Measurements from ENCODE around the gene SETD1B. TPM values are rescaled to one million over a fixed set of nuclear protein-coding genes. Genes with fewer than 3 reads are reported as not detected.
"Not testable (repeated sequence)": the region's sequence is repeated elsewhere in the genome, so short reads cannot be mapped to it uniquely, and the experiment has no call there.

SETD1B gene
- total RNA-seq, 2 donors from 2014 or later = 24.6 to 27.5 TPM

GRCh38 chr12:121861636-121862254 lies 57.9 kb downstream of the SETD1B start:
- DNase-seq (no peak), ATAC-seq (no peak)
- intact Hi-C loops (cut with DNase I, micrococcal nuclease) = no loop called here

GRCh38 chr12:121866331-121866730 lies 62.5 kb downstream of the SETD1B start:
- intact Hi-C loops (cut with DNase I, micrococcal nuclease) = no loop called here
- no peak for ATAC-seq

DNA sequence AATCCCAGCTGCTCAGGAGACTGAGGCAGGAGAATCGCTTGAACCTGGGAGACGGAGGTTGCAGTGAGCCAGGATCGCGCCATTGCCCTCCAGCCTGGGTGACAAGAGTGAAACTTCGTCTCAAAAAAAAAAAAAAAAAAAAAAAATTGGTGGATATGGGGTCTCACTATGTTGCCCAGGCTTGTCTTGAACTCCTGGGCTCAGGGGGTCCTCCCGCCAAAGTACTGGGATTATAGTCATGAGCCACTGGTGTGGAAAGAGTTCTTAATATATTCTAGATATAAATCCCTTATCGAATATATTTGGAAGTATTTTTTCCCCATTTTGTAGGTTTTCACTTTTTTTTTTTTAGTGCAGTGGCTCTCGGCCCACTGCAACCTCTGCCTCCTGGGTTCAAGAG lies 65.4 kb downstream of the SETD1B start:
- DNase-seq; intact Hi-C loops (cut with DNase I, micrococcal nuclease); ATAC-seq: not testable (repeated sequence)

More at GRCh38 chr12:121866331-121866730, 62.5 kb downstream of the SETD1B start:
- DNase-seq = no peak

DNA sequence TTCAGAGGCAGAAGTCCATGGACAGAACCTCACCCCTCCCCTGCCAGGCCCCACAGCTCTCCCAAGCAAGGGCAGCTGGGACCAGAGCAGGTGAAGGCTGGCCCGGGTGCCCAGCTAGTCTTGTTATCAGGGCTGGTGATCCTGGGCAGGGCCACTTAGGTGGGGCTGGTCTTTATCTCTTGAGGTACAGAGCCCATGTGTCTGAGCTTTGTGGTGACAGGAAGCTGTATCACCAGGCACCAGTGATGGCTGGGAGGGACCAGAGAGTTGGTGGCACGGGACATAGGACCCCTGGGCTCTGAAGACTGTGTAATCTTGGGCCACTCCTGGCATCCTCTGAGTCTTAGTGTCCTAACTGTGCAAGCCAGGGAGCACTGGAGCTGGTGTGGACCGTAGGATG lies 67.7 kb downstream of the SETD1B start:
- DNase-seq = no peak
- intact Hi-C loops (cut with DNase I, micrococcal nuclease) = no loop called here
- no peak for ATAC-seq

DNA sequence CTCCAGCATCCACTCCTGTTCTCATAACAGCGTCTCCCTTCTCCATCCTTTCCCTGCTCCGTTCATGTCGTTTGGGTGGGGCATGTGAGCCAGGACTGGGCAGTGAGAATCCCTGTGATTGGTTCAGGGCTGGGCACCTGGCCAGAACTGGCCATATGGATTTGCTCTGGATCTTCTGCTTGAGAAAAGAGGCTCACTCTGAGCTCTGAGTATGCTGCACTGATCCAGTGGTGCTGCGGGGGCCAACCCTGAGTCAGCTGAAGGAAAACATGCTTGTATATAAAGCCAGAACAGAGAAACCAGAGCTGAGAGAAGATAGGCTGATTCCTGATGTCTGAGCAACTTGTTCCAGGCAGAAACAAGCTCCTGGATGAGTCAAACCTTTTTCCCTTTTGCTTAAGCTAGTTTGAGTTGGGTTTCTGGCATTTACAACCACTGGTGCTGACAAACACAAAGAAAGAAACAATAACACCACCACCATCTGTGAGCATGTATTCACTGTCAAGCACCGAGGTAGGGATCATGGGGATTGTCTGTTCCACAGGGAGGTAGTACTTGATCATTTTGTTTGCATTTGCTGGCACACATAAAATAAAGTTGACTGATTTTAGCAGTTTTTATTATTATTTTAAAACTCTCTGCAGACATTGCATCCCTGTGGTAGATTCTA lies 68.9 kb downstream of the SETD1B start:
- intact Hi-C loops (cut with DNase I, micrococcal nuclease) = no loop called here
- DNase-seq (peak; percentile 65 to 67), ATAC-seq (peak; percentile 74)

GRCh38 chr12:121873216-121873569 lies 69.4 kb downstream of the SETD1B start:
- intact Hi-C loops (cut with DNase I, micrococcal nuclease) = no loop called here
- no peak for ATAC-seq
- DNase-seq = no peak

DNA sequence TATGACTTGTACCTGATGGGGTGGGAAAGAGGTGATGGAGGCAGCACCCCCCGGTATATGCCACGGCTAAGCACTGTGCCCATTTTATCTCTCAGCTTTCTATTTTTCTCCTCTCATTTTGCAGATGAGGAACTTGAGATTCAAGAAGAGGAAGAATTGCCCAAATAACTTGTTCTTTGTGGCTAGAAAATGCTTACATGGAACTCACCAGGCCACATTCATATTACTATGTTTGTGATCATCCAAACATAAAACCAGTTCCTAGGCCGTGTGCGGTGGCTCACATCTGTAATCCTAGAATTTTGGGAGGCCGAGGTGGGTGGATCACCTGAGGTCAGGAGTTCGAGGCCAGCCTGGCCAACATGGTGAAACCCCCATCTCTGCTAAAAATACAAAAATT lies 70.3 kb downstream of the SETD1B start:
- intact Hi-C loops (cut with DNase I, micrococcal nuclease) = no loop called here
- DNase-seq (no peak), ATAC-seq (no peak)

DNA sequence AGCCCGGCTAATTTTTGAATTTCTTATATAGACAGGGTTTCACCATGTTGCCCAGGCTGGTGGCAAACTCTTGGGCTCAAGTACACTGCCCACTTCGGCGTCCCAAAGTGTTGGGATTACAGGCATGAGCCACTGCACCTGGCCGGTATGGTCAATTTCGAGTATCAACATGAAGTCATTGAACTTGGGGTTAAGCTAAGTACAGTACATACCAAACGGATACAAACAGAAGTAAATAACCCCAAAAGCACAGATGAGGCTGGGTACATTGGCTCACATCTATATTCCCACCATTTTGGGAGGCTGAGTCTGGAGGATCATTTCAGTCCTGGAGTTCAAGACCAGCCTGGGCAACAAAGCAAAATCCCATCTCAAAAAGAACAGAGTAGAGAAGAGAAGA lies 71.8 kb downstream of the SETD1B start:
- intact Hi-C loops (cut with DNase I, micrococcal nuclease) = no loop called here
- no peak for DNase-seq
- no peak for ATAC-seq

DNA sequence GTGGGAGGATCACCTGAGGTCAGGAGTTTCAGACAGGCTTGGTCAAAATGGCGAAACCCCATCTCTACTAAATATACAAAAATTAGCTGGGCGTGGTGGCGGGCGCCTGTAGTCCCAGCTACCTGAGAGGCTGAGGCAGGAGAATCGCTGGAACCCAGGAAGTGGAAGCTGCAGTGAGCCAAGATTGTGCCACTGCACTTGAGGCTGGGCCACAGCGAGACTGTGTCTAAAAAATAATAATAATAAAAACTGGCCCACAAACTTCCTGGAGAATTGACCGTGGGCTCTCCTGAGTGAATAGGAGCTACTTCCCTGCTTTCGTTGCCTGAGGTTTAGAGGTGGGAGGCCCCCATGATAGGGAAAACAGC lies 72.3 kb downstream of the SETD1B start:
- DNase-seq; intact Hi-C loops (cut with DNase I, micrococcal nuclease); ATAC-seq: not testable (repeated sequence)

Other genes with a start within 250 kb of the SETD1B start
- 10 to 100 TPM; 14.1 to 17.3 TPM for gene KDM2B, start 223.0 kb upstream of the SETD1B start, total RNA-seq
- gene ORAI1, start 177.5 kb upstream of the SETD1B start, total RNA-seq = 10 to 100 TPM; 13.7 to 15.5 TPM
- not detected for gene MORN3, start 134.4 kb upstream of the SETD1B start, total RNA-seq
- gene TMEM120B, start 91.3 kb upstream of the SETD1B start, total RNA-seq = 1 to 10 TPM; 4.7 to 5.8 TPM
- 100 to 1,000 TPM in 1 of 2 donors, 10 to 100 TPM in 1; 60.3 to 148 TPM for gene RHOF, start 10.3 kb upstream of the SETD1B start, total RNA-seq
- under 1 TPM in 1 of 2 donors, not detected in 1; 0.42 TPM for gene HPD, start 54.9 kb downstream of the SETD1B start, total RNA-seq
- 10 to 100 TPM; 48.0 to 49.5 TPM for gene PSMD9, start 84.8 kb downstream of the SETD1B start, total RNA-seq
- gene CFAP251, start 114.6 kb downstream of the SETD1B start, total RNA-seq = under 1 TPM; 0.34 to 0.75 TPM
- gene BCL7A, start 217.9 kb downstream of the SETD1B start, total RNA-seq = 1 to 10 TPM; 6.5 to 6.7 TPM

All from left colon (tissue), 2 donors.